MM.1S (cell line): ENCODE results near the gene ROR2.

Source experiments
- CTCF ChIP-seq: fragments of 300-600 bp; sonication (generic); IDR thresholded peaks from 2 replicates; pipeline ENCODE4 v1.5.1; 2016; ENCODE audit warnings: antibody characterized with exemption, low read length, mixed read lengths
- EZH2 ChIP-seq: fragments of 300-600 bp; sonication (generic); optimal IDR thresholded peaks from 2 replicates; pipeline ENCODE3; 2017; ENCODE audit warnings: low read depth, mild to moderate bottlenecking, antibody characterized with exemption, low read length, mixed read lengths
- EZH2phosphoT487 ChIP-seq: fragments of 300-600 bp; sonication (generic); IDR thresholded peaks from 2 replicates; pipeline ENCODE4 v1.6.1; 2018; ENCODE audit warnings: antibody characterized with exemption, low read length

DNA sequence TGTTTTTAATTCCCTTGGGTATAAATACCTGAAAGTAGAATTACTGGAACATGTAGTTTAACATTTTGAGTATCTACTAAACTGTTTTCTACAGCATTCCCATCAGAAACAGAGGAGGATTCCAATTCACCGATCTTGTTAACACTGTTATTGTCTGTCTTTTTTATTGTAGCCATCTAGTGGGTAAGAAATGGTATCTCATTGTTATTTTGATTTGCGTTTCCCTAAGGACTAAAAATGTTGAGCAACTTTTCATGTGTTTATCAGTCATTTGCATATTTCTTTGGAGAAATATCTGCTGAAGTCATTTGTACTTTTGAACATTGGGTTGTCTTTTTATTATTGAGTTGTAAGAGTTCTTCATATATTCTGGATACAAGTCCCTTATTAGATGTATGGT is 391.1 kb downstream of the ROR2 start:
- no peak for TF ChIP-seq CTCF
- TF ChIP-seq EZH2phosphoT487 = no peak
- no peak for TF ChIP-seq EZH2
